Ovary (tissue), 9 donors: ENCODE measurements around the gene LPCAT3. TPM values are rescaled to one million over a fixed set of nuclear protein-coding genes. Genes with fewer than 3 reads are reported as not detected.

ENCODE experiments used
- DNase-seq, 5 donors: peaks; one replicate each; pipeline ENCODE4 v3.0.0-alpha.2; 2019 to 2020
- H3K27ac ChIP-seq, 2 donors: fragments of 200-600 bp; one replicate each; pipeline versions ENCODE4 v1.5.1 to v1.8.0; 2019 to 2022
- H3K27me3 ChIP-seq: fragments of 200-600 bp; one replicate; pipeline ENCODE4 v1.8.0; 2022
- H3K36me3 ChIP-seq: fragments of 200-600 bp; sonication (generic); one replicate; pipeline ENCODE4 v1.5.1; 2019
- H3K4me1 ChIP-seq: one replicate; pipeline ENCODE4 v1.8.1; 2013; ENCODE audit warnings: mild to moderate bottlenecking, moderate library complexity; ENCODE audit not compliant: insufficient read depth
- H3K4me3 ChIP-seq: fragments of 200-600 bp; sonication (generic); one replicate; pipeline ENCODE4 v1.5.1; 2017
- H3K9me3 ChIP-seq, 2 donors: fragments of 200-600 bp in 1 of 2; sonication (generic) in 1 of 2; one replicate each; pipeline versions ENCODE4 v1.5.1 to v1.8.1; 2013 to 2019; ENCODE audit warnings: mild to moderate bottlenecking in 1 of 2, moderate library complexity in 1 of 2
- CTCF ChIP-seq, 3 donors: fragments of 450-650 bp in 2 of 3; fragments of 200-600 bp in 1 of 3; IDR thresholded peaks; one replicate each; pipeline versions ENCODE4 v1.5.1 to v1.8.0; 2016 to 2022; ENCODE audit warnings: antibody characterized with exemption in 3 of 3, mild to moderate bottlenecking in 1 of 3
- EP300 ChIP-seq: sonication (generic); formaldehyde crosslinking; IDR thresholded peaks from one replicate; pipeline ENCODE4 v1.6.1; 2017; ENCODE audit warnings: antibody characterized with exemption
- POLR2A ChIP-seq: fragments of 450-650 bp; IDR thresholded peaks from one replicate; pipeline ENCODE4 v1.6.1; 2017; ENCODE audit warnings: antibody characterized with exemption, mild to moderate bottlenecking, moderate library complexity
- WGBS, 3 donors: extraction: QIAGEN DNeasy Blood & Tissue Kit in 1 of 3; methylation state at CpG; one replicate each; pipeline versions ENCODE4 v1.1.5 to v1.1.7; 2013 to 2017; 5-methylcytosine and 5-hydroxymethylcytosine counted together
- intact Hi-C, 4 donors: fragments of 100-400 bp; cut with DNase I; formaldehyde crosslinking; loops; one replicate each; pipeline versions ENCODE4 v1.11.0 to v1.15.1; 2022 to 2023
- polyA plus RNA-seq, 2 donors: library from polyadenylated mRNA; stranded (reverse); fragments of 200-250 nt in 1 of 2; fragments of 350-450 nt in 1 of 2; fragmentation: Illumina TruSeq in 1 of 2; extraction: RNeasy Lipid Tissue Mini Kit (QIAGEN cat#74804) in 1 of 2; gene quantifications; one replicate each; pipeline ENCODE4 v1.2.3, GENCODE V29; 2013 to 2014
- total RNA-seq, 7 donors: library from RNA; depleted of rRNA in 2 of 7; stranded (reverse); fragments of >200 nt in 2 of 7; fragmentation: NEBNext Ultra II Directional in 3 of 7; extraction: Animal tissue kit (Norgen Biotek cat#: 25700) in 3 of 7; gene quantifications; one replicate each; pipeline versions ENCODE4 v1.1.0 to v1.2.4, GENCODE V29; 2016 to 2023
- donor health status: DM: no; HTN: no; CAD: no; lungs with moderate emphysema.
- donor health status: DM: no; HTN: no; CAD: no.
- donor health status: Bipolar disorder and iron deficiency.
- donor health status: DM: yes; HTN: yes; CAD: no.
- donor health status: DM: no; HTN: no; CAD: no.
- donor health status: DM: yes; HTN: yes; CAD: no.

Gene LPCAT3
- total and polyA plus RNA-seq, 9 donors, result 15.5 to 51.2 (median 39.5) TPM

DNA sequence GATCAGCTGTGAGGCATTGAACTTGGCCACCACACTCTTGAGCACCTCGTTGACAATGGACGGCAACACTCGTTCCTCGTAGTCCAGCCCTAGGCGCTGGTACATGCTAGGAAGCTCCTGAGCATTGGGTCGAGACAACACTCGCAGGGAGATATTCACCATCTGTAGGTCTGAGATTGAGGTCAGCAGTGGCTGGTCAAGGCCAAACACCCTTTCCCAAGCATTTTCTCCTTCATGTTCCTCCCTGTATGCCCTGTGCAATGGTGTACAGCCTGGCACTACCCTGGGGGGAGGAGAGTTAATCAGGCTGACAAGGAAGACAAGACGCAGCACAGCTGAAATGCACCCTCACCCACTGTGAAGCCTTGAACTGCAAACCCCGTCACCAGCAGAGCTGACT, 49.9 kb downstream of the LPCAT3 start:
- Histone ChIP-seq H3K4me1 (peaks cover 7% of the 10 kb centered on the region), H3K27me3 (no peaks in the 10 kb centered on the region), H3K36me3 (no peaks in the 10 kb centered on the region), H3K4me3 (no peak overlapping the region), H3K9me3 (no peaks in the 10 kb centered on the region), H3K27ac (no peak overlapping the region)
- 70 to 73% (median 72%) methylated on average over 9 of the region's 9 CpGs for WGBS, 3 donors
- intact Hi-C loops, result loop anchor here (5.0 to 10.0 kb wide), 2 partner anchors 101 to 104 kb away; partner anchors contain the start of gene TPI1 (in 4 of the 4)
- DNase-seq, result peak in 2 of 5 donors; percentile 27 to 31
- TF ChIP-seq CTCF (IDR thresholded peaks at IDR 0.05), result no peak
- no peak for TF ChIP-seq EP300
- no peak for TF ChIP-seq POLR2A

- 74 to 79% (median 76%) methylated on average over 10 of the region's 10 CpGs for WGBS, 3 donors
- DNase-seq, result peak in 1 of 5 donors; percentile 25
- no peak for TF ChIP-seq CTCF (IDR thresholded peaks at IDR 0.05)
- TF ChIP-seq EP300, result no peak
- TF ChIP-seq POLR2A, result no peak
- Histone ChIP-seq H3K4me1 (peaks cover 7% of the 10 kb centered on the region), H3K27me3 (no peaks in the 10 kb centered on the region), H3K9me3 (no peaks in the 10 kb centered on the region), H3K36me3 (no peaks in the 10 kb centered on the region), H3K4me3 (no peak overlapping the region), H3K27ac (no peak overlapping the region)
- intact Hi-C loops, result loop anchor here (5.0 to 10.0 kb wide), 2 partner anchors 100 to 103 kb away; partner anchors contain the start of gene TPI1 (in 4 of the 4)
Measured at GRCh38 chr12:6967651-6968100, 50.6 kb downstream of the LPCAT3 start.

DNA sequence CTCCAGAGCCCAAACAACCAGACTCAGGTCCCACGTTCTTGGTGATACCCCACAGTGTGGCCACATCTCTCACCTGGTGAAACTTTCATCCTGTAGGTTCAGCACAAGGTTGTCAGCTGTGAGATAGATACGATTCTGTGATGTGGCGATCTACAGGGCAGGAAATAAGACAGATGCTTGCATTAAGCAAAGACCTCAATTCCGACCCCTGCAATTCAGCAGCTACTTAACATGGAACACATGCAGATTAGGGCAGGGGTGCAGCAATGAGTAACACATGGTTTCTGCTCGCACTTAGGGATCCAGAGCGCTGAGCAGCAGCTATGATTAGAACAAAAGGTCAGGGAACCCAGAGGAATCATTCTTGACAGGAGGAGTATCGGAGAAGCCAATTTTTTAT, 51.9 kb downstream of the LPCAT3 start:
- 80 to 83% (median 82%) methylated on average over 7 of the region's 7 CpGs for WGBS, 3 donors
- Histone ChIP-seq H3K27ac (no peak overlapping the region), H3K4me3 (no peak overlapping the region), H3K27me3 (no peaks in the 10 kb centered on the region), H3K9me3 (no peaks in the 10 kb centered on the region), H3K36me3 (no peaks in the 10 kb centered on the region), H3K4me1 (peaks cover 9% of the 10 kb centered on the region)
- TF ChIP-seq EP300, result no peak
- TF ChIP-seq POLR2A, result no peak
- TF ChIP-seq CTCF (IDR thresholded peaks at IDR 0.05), result no peak
- intact Hi-C loops, result loop anchor here (5.0 to 10.0 kb wide), 2 partner anchors 99 to 102 kb away; partner anchors contain the start of gene TPI1 (in 4 of the 4)
- DNase-seq, result peak in 1 of 5 donors; percentile 3

DNA sequence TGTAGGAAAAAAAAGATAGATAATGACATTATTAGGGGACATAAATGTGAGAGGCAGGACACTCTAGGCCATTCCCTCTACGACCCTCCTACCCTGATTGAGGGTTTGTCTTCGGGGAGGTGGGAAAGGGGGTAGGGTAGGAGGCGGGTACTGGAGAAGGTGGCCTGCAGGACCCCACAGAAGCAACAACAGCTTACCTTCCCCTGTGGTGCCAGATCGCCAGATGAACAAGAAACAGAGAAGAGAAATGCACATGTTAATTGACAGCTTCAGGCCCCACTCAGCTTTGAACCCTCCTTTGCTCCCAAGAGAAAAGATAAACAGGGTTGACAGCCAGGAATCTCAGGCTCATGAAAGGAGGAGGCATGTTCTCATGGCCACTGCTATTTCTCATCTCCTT, 52.6 kb downstream of the LPCAT3 start:
- intact Hi-C loops, result loop anchor here (2.0 to 10.0 kb wide), 4 partner anchors 21 to 101 kb away; partner anchors contain the start of genes TPI1 (in 4 of the 4) and C12orf57 (in 1 of the 4)
- H3K36me3 ChIP-seq, result no peaks in the 10 kb centered on the region
- peaks cover 12% of the 10 kb centered on the region for H3K4me1 ChIP-seq
- peak overlapping the region in 1 of 2 donors; percentile 30 for H3K27ac ChIP-seq
- H3K9me3 ChIP-seq, result no peaks in the 10 kb centered on the region
- TF ChIP-seq POLR2A, result no peak
- no peak for TF ChIP-seq CTCF (IDR thresholded peaks at IDR 0.05)
- TF ChIP-seq EP300, result no peak
- H3K4me3 ChIP-seq, result no peak overlapping the region
- no peaks in the 10 kb centered on the region for H3K27me3 ChIP-seq
- DNase-seq, result peak in 1 of 5 donors; percentile 18
- WGBS, 3 donors, result 70 to 80% (median 75%) methylated on average over 4 of the region's 4 CpGs
